ENCODE data around the gene PIGS.
A peak's percentile ranks its signal among the peaks of the same experiment; 100 is the strongest.

PIGS gene

GRCh38 chr17:28549236-28550132 lies 21.8 kb downstream of the PIGS start:
- no peak for FAIRE-seq

- no peak for FAIRE-seq
Measured at GRCh38 chr17:28548417-28549130, 22.8 kb downstream of the PIGS start.

- peak; percentile 87 for FAIRE-seq
Measured at GRCh38 chr17:28547623-28548416, 23.5 kb downstream of the PIGS start.

- FAIRE-seq = no peak
Measured at GRCh38 chr17:28547096-28547622, 24.2 kb downstream of the PIGS start.

- no peak for FAIRE-seq
Measured at GRCh38 chr17:28545787-28546415, 25.4 kb downstream of the PIGS start.

- no peak for FAIRE-seq
Measured at GRCh38 chr17:28545141-28545503, 26.2 kb downstream of the PIGS start.

- no peak for FAIRE-seq
Measured at GRCh38 chr17:28544402-28545140, 26.8 kb downstream of the PIGS start.

GRCh38 chr17:28541439-28541838 lies 29.9 kb downstream of the PIGS start:
- no peak for FAIRE-seq

GRCh38 chr17:28540231-28540630 lies 31.1 kb downstream of the PIGS start:
- no peak for FAIRE-seq

GRCh38 chr17:28538296-28538895 lies 32.9 kb downstream of the PIGS start:
- FAIRE-seq = no peak

- FAIRE-seq = no peak
Measured at GRCh38 chr17:28537219-28537610, 34.1 kb downstream of the PIGS start.

GRCh38 chr17:28536532-28537218 lies 34.6 kb downstream of the PIGS start:
- no peak for FAIRE-seq

GRCh38 chr17:28534740-28535375 lies 36.5 kb downstream of the PIGS start:
- FAIRE-seq = no peak

- no peak for FAIRE-seq
Measured at GRCh38 chr17:28533091-28533807, 38.1 kb downstream of the PIGS start.

- no peak for FAIRE-seq
Measured at GRCh38 chr17:28532050-28532960, 39.0 kb downstream of the PIGS start.

- FAIRE-seq = no peak
Measured at GRCh38 chr17:28530926-28531325, 40.4 kb downstream of the PIGS start.

- no peak for FAIRE-seq
Measured at GRCh38 chr17:28530250-28530649, 41.1 kb downstream of the PIGS start.

- FAIRE-seq = no peak
Measured at GRCh38 chr17:28529013-28529400, 42.3 kb downstream of the PIGS start.

Data from A204.1 (cell line).